ENCODE measurements around the gene WDR62.
"Not testable (repeated sequence)": the region's sequence is repeated elsewhere in the genome, so short reads cannot be mapped to it uniquely, and the experiment has no call there.

Gene WDR62

GRCh38 chr19:36113894-36114720, 59.4 kb downstream of the WDR62 start:
- DNase-seq = peak; percentile 47

GRCh38 chr19:36114721-36115452, 60.2 kb downstream of the WDR62 start, which contains the start of gene POLR2I:
Gene POLR2I (minus strand): TSS chr19:36114875. CDS start chr19:36114856, 19 bp downstream.
- DNase-seq = peak; percentile 96

- no peak for DNase-seq
Measured at GRCh38 chr19:36115453-36116343, 61.0 kb downstream of the WDR62 start, which contains the start of gene TBCB. Gene TBCB (plus strand): TSS chr19:36115468. CDS start chr19:36115561, 93 bp downstream.

- no peak for DNase-seq
Measured at GRCh38 chr19:36116344-36116637, 61.6 kb downstream of the WDR62 start.

- DNase-seq = no peak
Measured at GRCh38 chr19:36120092-36120983, 65.6 kb downstream of the WDR62 start.

- DNase-seq = no peak
Measured at GRCh38 chr19:36120984-36121358, 66.3 kb downstream of the WDR62 start.

- DNase-seq = no peak
Measured at GRCh38 chr19:36121486-36122124, 66.9 kb downstream of the WDR62 start.

- no peak for DNase-seq
Measured at GRCh38 chr19:36125557-36125956, 70.9 kb downstream of the WDR62 start.

GRCh38 chr19:36128392-36128736, 73.7 kb downstream of the WDR62 start:
- no peak for DNase-seq

GRCh38 chr19:36131221-36131620, 76.5 kb downstream of the WDR62 start:
- DNase-seq = not testable (repeated sequence)

- DNase-seq = not testable (repeated sequence)
Measured at GRCh38 chr19:36134867-36135266, 80.2 kb downstream of the WDR62 start.

- peak; percentile 82 for DNase-seq
Measured at GRCh38 chr19:36136964-36137686, 82.4 kb downstream of the WDR62 start.

GRCh38 chr19:36139120-36139472, 84.4 kb downstream of the WDR62 start:
- no peak for DNase-seq

- peak; percentile 99 for DNase-seq
Measured at GRCh38 chr19:36139473-36140303, 85.0 kb downstream of the WDR62 start, which contains the start of gene CAPNS1. Gene CAPNS1 (plus strand): TSS chr19:36140066. CDS start chr19:36141012, 946 bp downstream.

GRCh38 chr19:36140304-36141038, 85.8 kb downstream of the WDR62 start:
- peak; percentile 93 for DNase-seq

GRCh38 chr19:36141039-36141927, 86.6 kb downstream of the WDR62 start:
- DNase-seq = peak; percentile 89

GRCh38 chr19:36142046-36142445, 87.3 kb downstream of the WDR62 start:
- no peak for DNase-seq

GRCh38 chr19:36142496-36142895, 87.8 kb downstream of the WDR62 start:
- no peak for DNase-seq

All from 8988T (cell line).